Upper lobe of left lung (tissue), 4 donors: ENCODE data around the gene GPC5.

ENCODE experiments used
- POLR2AphosphoS5 ChIP-seq, 2 donors: sonication (generic); formaldehyde crosslinking; IDR thresholded peaks; one replicate each; pipeline ENCODE4 v1.5.1; 2017; ENCODE audit warnings: antibody characterized with exemption in 2 of 2
- TF ChIP-seq, protein P1 (sequence below), 6 experiments: fragments of 450-650 bp in 4 of 6; fragments of 200-600 bp in 2 of 6; sonication (generic) in 2 of 6; IDR thresholded peaks; one replicate each; pipeline ENCODE4 v1.5.1; 2016 to 2019; ENCODE audit warnings: antibody characterized with exemption in 6 of 6

DNA sequence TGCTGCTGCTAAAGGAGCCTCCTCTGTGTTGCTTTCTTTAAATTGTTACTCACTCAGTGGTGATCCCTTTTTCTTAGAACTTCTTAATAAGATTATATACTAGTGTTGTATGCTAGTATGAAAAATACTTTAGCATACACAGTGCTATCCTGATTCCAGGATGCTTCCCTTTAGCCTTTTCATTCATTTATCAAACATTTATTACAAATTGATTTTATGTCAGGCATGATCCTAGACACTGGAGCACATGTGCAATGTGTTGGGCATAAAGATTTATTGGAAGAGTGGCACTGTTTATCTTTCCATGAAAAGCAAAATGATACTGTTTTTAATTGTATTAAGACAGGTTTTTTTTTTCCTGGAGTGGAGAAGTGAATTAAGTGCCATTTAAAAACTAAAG lies 249.6 kb downstream of the GPC5 start:
- TF ChIP-seq, protein P1, sequence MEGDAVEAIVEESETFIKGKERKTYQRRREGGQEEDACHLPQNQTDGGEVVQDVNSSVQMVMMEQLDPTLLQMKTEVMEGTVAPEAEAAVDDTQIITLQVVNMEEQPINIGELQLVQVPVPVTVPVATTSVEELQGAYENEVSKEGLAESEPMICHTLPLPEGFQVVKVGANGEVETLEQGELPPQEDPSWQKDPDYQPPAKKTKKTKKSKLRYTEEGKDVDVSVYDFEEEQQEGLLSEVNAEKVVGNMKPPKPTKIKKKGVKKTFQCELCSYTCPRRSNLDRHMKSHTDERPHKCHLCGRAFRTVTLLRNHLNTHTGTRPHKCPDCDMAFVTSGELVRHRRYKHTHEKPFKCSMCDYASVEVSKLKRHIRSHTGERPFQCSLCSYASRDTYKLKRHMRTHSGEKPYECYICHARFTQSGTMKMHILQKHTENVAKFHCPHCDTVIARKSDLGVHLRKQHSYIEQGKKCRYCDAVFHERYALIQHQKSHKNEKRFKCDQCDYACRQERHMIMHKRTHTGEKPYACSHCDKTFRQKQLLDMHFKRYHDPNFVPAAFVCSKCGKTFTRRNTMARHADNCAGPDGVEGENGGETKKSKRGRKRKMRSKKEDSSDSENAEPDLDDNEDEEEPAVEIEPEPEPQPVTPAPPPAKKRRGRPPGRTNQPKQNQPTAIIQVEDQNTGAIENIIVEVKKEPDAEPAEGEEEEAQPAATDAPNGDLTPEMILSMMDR (IDR thresholded peaks at IDR 0.05) = no peak
- no peak for TF ChIP-seq POLR2AphosphoS5 (IDR thresholded peaks at IDR 0.05)
